NCI-H1436 treated with DMSO at 0.1 percent for 48 hours (cell line): Measurements from ENCODE around the gene CCS.
"Not testable (repeated sequence)": the region's sequence is repeated elsewhere in the genome, so short reads cannot be mapped to it uniquely, and the experiment has no call there.

Experiments used
- DNase-seq: peaks from one replicate; lab custom pipeline; 2025; lab: John Stamatoyannopoulos, UW

CCS gene

DNA sequence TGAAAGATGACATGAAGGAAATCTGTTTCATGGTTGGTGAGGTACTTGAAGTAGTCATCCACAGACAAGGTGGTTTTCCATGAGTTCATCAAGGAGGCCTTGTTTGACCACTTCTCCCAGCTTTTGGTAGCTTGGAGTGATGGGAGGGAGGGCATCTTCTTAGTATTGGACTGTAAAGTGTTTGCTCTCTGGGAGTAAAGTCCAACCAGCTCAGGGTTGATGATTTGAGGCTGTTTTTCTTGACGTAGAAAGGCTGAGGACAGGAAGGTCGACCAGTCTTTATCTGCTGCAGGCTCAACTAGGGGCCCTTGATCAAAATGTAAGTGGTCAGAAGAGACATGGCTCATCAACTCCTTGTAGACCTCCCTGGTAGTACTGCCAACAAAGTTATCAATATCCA, 1.8 kb upstream of the CCS start:
- no peak for DNase-seq

DNA sequence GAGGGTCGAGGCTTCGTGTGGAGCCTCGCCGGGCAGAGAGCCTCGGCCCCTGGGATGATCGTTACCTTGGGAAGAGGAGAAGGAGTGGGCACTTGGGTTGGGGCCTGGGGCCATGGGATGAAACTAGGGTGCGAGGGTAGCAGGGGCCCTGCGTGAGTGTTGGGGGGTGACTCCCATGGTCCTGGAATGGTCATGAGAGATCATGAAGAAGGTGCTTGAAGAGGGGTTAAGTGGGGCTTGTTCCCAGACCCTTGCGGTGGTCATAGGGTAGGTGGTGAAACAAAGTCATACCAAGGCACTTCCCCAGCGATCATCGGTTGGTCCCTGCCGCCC, 284 bp downstream of the CCS start:
- no peak for DNase-seq

DNA sequence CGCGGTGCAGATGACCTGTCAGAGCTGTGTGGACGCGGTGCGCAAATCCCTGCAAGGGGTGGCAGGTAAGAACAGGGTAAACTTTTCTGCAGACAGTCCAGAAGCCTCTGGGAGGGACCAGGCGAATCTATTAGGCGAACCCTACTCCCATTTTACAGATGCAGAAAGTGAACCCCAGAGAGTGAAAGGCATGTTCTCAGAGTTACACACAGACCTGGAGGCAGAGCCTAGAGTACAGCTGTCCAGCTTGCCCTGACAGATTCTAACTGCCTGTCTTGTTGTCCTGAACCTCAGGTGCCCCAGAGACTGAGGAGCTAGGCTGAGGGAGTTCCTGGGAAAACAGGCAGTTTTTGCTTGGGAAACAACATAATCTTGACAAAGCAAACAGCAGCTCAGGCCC, 665 bp downstream of the CCS start:
- no peak for DNase-seq

DNA sequence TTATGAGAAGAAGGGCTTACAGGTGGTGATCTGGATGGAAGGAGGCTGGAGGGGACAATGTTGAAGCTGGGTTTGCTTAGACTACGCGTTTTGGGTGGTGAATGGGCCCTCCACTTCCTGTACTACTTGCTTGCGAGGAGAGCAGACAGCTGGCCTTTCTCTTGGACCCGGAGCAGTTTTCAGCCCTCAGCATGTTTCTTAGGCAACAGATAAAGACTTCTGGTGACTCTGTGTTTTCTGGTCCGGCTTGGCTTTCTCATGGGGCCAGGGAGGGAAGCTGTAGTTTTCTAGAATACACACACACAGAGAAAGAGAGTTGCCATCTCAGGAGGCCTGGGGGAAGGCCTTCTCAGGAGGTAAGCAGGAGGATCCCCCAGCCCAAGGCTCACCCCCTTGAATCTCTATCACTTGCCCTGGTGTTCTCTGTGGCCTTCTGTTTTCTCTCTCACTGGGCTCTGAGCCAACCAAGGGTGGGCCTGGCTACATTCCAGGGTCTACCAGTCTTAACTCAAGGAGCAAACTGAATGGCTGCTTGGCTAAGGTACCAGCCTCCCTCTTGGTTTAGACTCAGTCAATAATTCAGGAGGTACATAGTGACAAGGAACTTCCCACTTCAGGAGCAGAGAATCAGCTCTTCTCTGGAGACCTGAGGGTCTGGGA, 2.4 kb downstream of the CCS start:
- no peak for DNase-seq

DNA sequence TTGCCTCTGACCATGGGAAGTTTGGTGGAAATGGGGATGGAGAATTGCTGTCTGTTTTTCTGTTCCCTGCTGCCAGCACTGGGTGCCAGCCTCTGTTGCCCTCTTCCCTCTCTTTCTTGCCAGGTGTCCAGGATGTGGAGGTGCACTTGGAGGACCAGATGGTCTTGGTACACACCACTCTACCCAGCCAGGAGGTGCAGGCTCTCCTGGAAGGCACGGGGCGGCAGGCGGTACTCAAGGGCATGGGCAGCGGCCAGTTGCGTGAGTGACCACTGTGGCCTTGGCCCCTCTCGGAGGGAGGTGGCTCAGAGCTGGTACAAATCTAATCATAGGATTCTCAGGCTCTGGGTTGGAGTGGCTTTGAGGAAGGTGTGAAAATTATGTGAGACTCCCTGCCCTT, 6.0 kb downstream of the CCS start:
- DNase-seq, result no peak

DNA sequence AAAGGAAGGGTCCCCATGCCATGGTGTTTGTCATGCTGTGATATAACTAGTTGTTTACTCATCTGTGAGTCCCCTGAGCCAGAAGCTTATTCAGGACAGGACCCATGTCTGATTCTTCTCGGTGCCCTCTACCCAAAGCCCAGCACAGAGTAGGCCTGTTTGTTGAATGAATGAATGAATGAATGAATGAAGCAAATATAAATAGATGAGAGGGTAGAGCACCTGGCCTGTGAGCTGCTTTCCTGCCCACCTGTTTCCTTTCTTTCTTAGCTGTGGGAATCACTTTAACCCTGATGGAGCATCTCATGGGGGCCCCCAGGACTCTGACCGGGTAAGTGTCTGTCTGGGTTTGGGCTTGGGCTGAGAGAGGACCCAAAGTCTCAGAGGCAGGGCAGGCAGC, 7.2 kb downstream of the CCS start:
- no peak for DNase-seq

DNA sequence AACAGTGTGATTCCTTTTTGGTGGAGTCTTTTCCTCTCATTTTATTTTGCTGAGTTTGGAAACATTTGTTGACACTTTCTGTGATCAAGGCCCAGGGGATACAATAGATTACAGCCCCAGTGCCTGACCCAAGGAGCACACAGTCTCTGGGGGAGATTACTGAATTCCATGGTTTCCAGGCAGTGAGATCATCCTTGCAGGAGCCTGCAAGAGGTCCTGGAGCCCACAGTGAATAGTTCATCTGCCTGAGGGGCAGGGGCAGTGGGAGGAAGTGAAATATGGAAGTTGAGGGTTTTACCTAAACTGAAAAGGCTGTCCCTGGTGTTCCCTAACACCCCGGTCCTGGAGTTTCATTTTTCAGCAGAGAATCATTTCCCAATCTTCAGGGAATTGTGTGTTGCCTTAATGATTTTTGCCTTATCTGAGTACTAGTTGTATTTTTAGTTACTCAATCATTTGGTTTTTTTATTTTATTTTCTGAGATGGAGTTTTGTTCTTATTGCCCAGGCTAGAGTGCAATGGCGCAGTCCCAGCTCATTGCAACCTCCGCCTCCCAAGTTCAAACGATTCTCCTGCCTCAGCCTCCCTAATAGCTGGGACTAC, 7.7 kb downstream of the CCS start:
- no peak for DNase-seq

DNA sequence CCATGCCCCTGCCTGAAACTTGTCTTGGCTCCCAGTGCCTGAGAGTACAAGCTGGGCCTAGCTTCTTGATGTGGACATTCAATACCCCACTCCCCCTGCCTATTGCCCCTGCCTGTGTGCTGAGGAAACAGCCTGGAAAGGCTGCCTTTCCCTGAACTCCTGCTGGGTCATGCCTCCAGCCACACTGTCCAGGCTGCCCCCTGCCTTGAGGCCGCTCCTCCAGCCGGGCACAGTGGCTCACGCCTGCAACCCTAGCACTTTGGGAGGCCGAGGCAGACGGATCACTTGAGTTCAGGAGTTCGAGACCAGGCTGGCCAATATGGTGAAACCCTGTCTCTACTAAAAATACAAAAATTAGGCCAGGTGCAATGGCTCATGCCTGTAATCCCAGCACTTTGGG, 10.1 kb downstream of the CCS start:
- no peak for DNase-seq

DNA sequence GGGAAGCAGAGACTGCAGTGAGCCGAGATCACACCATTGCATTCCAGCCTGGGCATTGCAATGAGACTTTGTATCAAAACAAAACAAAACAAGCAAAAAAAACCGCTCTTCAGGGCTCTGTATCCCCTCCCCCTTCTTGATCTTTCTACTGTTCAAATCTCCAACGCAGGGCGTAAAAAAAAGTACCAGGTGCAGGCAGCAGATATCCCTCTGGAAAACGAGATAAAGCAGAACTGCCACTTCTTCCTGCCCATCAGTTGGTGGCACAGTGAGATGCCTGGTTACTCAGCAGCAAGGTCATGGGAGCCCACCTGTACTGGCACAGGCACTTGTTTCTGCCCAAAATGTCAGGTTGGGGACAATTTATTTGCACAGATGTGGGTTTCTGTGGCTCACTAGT, 11.2 kb downstream of the CCS start:
- no peak for DNase-seq

DNA sequence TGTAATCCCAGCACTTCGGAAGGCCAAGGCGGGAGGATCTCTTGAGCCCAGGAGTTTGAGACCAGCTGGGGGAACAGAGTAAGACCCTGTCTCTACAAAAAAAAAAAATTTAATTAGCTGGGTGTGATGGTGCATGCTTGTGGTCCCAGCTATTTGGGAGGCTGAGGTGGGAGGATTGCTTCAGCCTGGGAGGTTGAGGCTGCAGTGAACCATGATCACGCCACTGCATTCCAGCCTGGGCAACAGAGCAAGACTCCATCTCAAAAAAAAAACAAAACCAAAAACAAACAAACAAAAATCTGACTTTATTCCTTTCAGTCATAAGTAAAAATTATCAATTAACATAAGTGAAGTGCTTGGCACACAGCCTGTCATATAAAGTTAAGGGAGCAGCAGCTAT, 13.6 kb downstream of the CCS start:
- not testable (repeated sequence) for DNase-seq

DNA sequence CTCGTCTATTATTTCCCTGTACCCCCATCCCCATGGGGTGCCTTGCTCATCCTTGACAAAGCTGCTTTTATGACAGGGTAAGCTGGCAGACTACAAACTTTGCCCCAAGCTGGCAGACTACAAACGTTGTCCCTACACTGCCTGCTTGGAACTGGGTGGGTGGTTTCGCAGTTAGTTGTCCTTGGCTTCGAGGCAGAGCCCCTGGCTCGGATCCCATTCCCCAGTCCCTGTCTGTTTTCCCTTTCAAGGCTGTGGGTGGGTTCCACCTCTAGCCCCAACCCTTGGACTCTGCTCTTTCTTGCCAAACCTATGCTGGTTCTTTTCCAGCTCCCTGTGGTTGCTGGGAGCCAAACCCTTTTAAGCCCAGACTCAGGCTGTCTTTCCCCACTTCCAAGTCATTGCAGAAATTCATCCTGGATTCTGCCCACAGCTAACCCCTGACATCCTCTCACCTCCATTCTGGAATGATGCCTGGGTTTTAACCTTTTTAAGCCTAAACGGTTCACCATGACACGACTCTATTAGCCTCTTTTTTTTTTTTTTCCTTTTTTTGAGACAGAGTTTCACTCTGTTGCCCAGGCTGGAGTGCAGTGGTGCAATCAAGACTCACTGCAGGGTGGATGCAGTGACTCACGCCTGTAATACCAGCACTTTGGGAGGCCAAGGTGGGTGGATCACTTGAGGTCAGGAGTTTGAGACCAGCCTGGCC, 14.3 kb downstream of the CCS start:
- DNase-seq, result no peak

DNA sequence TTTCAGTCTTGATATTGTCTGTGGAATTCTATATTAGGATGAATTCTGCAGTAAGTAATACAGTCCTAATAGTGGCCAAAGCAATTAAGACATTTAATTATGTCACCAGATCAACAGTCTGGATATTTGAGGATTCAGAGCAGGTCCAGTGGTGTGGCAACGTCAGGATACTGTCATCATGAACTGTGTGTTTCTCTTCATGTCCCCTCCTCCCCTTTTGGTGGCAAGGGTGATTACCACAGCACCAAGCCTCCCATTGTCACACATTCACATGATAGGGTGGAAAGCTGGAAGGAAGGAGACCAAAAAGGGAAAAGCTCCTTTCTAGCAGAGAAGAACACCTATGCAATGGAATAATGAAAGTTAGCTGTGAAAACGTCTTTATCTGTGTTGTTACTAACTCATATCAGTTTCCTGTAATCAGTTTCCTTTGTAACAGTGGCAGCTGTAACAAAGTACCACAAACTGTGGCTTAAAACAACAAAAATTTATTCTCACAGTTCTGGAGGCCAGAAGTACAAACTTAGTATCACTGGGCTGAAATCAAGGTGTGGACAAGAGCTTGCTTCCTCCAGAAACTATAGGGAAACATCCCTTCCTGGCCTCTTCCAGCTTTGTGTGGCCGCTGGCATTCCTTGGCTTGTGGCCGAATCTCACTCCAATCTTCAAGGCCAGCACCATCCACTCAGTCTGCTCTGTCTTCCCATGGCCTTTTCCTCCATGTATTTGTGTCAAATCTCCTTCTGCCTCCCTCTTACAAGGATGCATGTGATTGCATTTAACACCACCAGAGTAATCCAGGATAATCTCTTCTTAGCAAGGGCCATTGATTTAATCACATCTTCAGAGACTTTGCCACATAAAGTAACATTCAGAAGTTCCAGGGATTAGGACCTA, 17.0 kb downstream of the CCS start:
- no peak for DNase-seq

DNA sequence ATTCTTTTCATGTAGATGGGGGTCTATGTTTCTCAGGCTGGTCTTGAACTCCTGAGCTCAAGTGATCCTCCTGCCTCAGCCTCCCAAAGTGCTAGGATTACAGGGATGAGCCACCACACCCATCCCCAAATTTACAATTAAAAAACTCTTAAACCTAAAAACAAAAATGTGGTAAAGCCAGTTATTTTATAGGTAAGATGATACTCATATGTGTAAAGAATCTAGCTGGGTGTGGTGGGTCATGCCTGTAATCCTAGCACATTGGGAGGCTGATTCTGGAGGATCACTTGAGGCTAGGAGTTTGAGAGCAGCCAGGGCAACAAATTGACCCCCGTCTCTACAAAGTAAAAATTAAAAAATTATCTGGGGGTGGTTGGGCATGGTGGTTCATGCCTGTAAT, 19.5 kb downstream of the CCS start:
- no peak for DNase-seq

DNA sequence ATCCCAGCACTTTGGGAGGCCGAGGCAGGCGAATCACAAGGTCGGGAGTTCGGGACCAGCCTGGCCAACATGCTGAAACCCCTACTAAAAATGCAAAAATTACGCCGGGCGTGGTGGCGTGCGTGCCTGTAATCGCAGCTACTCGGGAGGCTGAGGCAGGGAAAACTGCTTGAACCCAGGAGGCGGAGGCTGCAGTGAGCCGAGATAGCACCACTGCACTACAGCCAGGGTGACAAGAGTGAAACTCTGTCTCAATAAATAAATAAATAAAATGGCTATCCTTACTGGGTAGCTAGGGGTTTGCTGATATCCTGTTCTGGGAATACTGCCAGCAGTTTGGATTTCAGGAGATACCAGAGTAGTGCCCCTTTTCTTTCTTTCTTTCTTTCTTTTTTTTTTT, 21.1 kb downstream of the CCS start:
- DNase-seq, result no peak

DNA sequence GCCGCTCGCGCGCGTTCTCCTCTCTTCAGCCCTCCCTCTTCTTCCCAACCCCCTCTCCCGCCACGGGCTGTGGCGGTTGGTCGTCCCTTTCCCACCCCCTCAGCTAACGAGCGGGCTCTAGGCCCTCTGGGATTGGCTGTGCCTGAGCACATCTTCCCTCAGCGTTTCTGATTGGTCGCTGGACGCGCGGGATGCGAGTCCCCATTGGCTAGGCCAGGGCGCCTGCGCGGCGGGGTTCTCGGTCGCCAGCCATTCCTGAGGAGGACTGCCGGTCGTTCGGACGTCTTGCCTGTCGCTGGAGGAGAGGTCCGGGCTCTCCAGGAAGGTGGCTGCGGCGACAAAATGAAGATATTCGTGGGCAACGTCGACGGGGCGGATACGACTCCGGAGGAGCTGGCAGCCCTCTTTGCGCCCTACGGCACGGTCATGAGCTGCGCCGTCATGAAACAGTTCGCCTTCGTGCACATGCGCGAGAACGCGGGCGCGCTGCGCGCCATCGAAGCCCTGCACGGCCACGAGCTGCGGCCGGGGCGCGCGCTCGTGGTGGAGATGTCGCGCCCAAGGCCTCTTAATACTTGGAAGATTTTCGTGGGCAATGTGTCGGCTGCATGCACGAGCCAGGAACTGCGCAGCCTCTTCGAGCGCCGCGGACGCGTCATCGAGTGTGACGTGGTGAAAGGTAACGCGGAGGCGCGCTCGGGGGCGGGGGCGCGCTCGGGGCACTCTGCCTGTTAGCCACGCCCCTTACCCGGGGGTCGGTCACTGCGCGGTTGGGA, 23.6 kb downstream of the CCS start, which contains the start of gene RBM14:
RBM14 (plus strand) TSS at position 252 of the 776 bp plus-strand sequence; CDS start at position 343, 91 bp downstream.
- DNase-seq, result peak; percentile 94

DNA sequence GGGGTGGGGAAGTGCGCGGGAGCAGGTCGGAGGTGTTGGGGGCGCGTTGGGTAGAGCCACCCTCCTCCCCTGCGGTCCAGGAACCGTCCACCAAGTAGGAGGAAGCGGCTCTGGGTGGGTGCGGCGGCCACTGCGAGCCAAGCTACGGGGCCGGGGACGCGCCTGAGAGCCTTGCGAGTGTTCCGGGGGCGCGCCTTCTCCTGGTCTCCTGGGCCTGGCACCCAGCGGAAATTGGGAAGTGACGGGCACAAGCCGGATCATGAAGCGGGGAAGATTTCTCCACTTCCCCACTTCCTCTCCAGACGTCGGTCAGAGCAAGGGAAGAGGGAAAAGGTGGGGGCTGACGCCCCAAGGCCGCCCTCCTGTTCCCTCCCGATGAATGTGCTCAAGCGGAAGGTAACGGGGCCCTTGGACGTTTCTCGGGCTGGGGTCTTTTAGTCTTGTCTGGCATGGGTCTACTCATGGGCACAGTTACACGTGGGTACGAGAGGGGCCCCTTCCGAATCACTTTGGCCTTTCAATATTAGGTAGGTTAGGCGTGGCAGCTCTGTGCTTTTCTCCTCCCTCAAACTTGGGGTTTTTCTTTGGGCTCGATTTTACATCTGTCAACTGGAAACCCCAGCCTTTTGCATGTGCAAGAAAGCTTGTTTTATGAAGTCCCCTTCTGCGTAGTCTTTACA, 24.3 kb downstream of the CCS start:
- no peak for DNase-seq

DNA sequence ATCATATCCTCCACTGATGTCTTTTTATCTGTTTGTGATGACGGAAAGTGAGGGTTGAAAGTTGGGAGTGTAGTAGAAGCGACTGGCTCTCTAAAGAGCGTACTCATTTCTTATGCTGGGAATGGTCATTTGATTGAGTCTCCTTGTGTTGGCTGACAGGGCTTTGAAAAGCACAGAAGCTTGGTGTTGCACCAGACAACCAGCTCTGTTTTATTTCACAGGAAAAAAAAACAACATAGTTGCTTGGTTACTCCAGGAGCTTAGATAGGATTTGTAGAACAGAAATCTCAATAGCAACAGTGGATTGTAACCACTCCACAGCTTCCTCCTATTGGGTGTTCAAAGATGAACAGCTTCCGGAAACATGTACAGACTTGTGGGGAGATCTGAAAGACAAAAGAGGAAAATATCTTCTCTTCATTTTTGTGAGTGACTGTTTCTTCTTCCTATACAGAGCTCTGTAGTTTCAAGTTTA, 26.1 kb downstream of the CCS start:
- no peak for DNase-seq

DNA sequence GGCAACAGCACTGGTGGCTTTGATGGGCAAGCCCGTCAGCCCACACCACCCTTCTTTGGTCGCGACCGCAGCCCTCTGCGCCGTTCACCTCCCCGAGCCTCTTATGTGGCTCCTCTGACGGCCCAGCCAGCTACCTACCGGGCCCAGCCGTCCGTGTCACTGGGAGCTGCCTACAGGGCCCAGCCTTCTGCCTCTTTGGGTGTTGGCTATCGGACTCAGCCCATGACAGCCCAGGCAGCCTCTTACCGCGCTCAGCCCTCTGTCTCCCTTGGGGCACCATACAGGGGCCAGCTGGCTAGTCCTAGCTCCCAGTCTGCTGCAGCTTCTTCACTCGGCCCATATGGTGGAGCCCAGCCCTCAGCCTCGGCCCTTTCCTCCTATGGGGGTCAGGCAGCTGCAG, 31.5 kb downstream of the CCS start:
- DNase-seq, result no peak

DNA sequence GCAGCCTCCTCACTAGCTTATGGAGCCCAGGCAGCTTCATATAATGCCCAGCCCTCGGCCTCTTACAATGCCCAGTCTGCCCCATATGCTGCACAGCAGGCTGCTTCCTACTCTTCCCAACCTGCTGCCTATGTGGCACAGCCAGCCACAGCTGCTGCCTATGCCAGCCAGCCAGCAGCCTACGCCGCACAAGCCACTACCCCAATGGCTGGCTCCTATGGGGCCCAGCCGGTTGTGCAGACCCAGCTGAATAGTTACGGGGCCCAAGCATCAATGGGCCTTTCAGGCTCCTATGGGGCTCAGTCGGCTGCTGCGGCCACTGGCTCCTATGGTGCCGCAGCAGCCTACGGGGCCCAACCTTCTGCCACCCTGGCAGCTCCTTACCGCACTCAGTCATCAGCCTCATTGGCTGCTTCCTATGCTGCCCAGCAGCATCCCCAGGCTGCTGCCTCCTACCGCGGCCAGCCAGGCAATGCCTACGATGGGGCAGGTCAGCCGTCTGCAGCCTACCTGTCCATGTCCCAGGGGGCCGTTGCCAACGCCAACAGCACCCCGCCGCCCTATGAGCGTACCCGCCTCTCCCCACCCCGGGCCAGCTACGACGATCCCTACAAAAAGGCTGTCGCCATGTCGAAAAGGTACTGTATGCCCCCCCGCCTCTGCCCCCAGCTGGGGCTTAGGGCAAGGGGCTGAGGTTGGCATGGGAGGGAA, 32.2 kb downstream of the CCS start:
- no peak for DNase-seq

DNA sequence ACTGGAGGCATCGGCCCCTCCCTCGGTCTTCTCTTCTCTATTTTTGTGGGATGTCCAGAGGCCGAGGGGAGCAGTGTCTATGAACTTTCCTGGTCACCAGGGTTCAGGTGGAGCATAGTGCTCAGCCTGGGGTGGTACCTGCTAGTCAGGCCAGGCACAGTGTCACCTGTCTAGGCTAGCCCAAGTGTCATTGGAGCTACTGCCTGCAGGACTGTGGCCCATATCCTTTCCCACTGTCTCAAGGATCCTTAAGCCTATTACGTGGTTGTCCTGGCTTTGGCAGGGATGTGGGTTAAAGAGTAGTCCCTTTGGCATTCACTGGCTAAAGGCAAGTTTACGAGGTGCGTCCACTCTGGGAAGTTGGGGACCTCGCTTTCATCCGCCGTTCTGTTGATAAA, 32.8 kb downstream of the CCS start:
- DNase-seq, result no peak
